Measurements from ENCODE around the gene CD2BP2. TPM values are rescaled to one million over a fixed set of nuclear protein-coding genes. Genes with fewer than 3 reads are reported as not detected.

The CD2BP2 gene
- total and polyA plus RNA-seq, 2 of the 8 experiments (the other 6 are each of a cell fraction or from before 2014, with no cell fraction given) = 22.4 to 55.3 TPM

- DNase-seq (ENCODE audit: low read depth in 1 of 2, low spot score in 2 of 2) (no peak), FAIRE-seq (no peak)
- no peaks in the 10 kb centered on the region for H3K79me1 ChIP-seq (ENCODE audit: low read depth, low read length)
- H2BK20ac ChIP-seq (ENCODE audit: low read length) = no peak overlapping the region
- H4K20me1 ChIP-seq (replicated peaks in 1 of 2; ENCODE audit: control insufficient read depth in 1 of 2, insufficient read depth in 2 of 2, low read length in 2 of 2) = no peaks in the 10 kb centered on the region
- no peaks in the 10 kb centered on the region; a peak in 1 of 7 replicates for H3K4me1 ChIP-seq (replicated peaks in 1 of 4; ENCODE audit: control insufficient read depth in 3 of 4, insufficient read depth in 4 of 4, low read length in 3 of 4)
- peaks cover 3% of the 10 kb centered on the region; the same call in 1 of the 2 replicates for H3K23me2 ChIP-seq (ENCODE audit: low read depth, low read length)
- H3K36me3 ChIP-seq (ENCODE audit: control insufficient read depth in 2 of 4, insufficient read depth in 4 of 4, low read length in 3 of 4) = no peaks in the 10 kb centered on the region
- ChIA-PET POLR2A (ENCODE audit: partially characterized antibody) (interaction anchor here (0.6 to 13.6 kb wide), 7 partner anchors 12 to 704 kb away, joined by 3 to 151 read pairs (median 3); partner anchors contain the start of gene ZNF48), CTCF (ENCODE audit: partially characterized antibody) (interaction anchor here (1.1 to 2.5 kb wide), 4 partner anchors 12 to 231 kb away, joined by 3 to 9 read pairs (median 4); partner anchors contain the start of gene ZNF48)
- no peak overlapping the region for H3K23ac ChIP-seq (ENCODE audit: insufficient read length)
- 86% methylated on average over 2 of the region's 2 CpGs; no CpG with 5 or more reads in 1 of the 2 experiments for WGBS, 2 experiments (ENCODE audit: extremely low coverage in 1 of 2, insufficient coverage in 1 of 2, insufficient read length in 1 of 2, insufficient replicate concordance in 2 of 2, low coverage in 1 of 2, low lambda C conversion rate in 2 of 2, missing lambda C conversion rate in 1 of 2)
- no peak overlapping the region for H4K8ac ChIP-seq (ENCODE audit: extremely low read depth, insufficient read depth, low read length)
- H2BK15ac ChIP-seq (ENCODE audit: low read length) = no peak overlapping the region
- no peak overlapping the region for H3K4me2 ChIP-seq (ENCODE audit: insufficient read depth in 1 of 2, low read depth in 2 of 2, low read length in 2 of 2)
- H3K9me3 ChIP-seq (ENCODE audit: insufficient read depth in 2 of 2, low read depth in 1 of 2, low read length in 1 of 2) = no peaks in the 10 kb centered on the region
- H3K4ac ChIP-seq (replicated peaks; ENCODE audit: insufficient read length, low read depth, low read length) = no peak overlapping the region
- no peak for TF ChIP-seq TAF7 (optimal IDR thresholded peaks at IDR 0.05; ENCODE audit: borderline replicate concordance, low read depth, low read length)
- no peak for TF ChIP-seq SUZ12 (IDR thresholded peaks at IDR 0.05; ENCODE audit: low read length)
- TF ChIP-seq USF2 (IDR thresholded peaks at IDR 0.05; ENCODE audit: low read length) = no peak
- TF ChIP-seq KDM5A (IDR thresholded peaks at IDR 0.05; ENCODE audit: low read length) = no peak
- no peak for TF ChIP-seq EZH2 (IDR thresholded peaks at IDR 0.05; ENCODE audit: low read depth, low read length, severe bottlenecking)
- TF ChIP-seq ATF3 (IDR thresholded peaks at IDR 0.05; ENCODE audit: insufficient read depth, low read depth, low read length) = no peak
- no peak for TF ChIP-seq JUN (IDR thresholded peaks at IDR 0.05; ENCODE audit: low read depth, low read length)
- TF ChIP-seq SP2 (IDR thresholded peaks at IDR 0.05; ENCODE audit: low read length) = no peak
- no peak for TF ChIP-seq CHD1 (IDR thresholded peaks at IDR 0.05; ENCODE audit: low read depth, low read length)
- TF ChIP-seq POLR2AphosphoS5 (IDR thresholded peaks at IDR 0.05; ENCODE audit: low read depth, low read length) = no peak
- TF ChIP-seq KDM4A (IDR thresholded peaks at IDR 0.05; ENCODE audit: low read depth, low read length, severe bottlenecking) = no peak
- H3K4me3 ChIP-seq (ENCODE audit: extremely low read depth in 1 of 4, insufficient read depth in 2 of 4, low read depth in 3 of 4, low read length in 4 of 4) = no peak overlapping the region
- no peak overlapping the region for H3K18ac ChIP-seq (ENCODE audit: extremely low read depth, low read length)
- no peak overlapping the region for H4K5ac ChIP-seq (ENCODE audit: insufficient read length, low read depth, low read length)
- H2AK5ac ChIP-seq (ENCODE audit: low read depth, low read length) = no peak overlapping the region
- H2BK120ac ChIP-seq (replicated peaks; ENCODE audit: low read depth, low read length) = no peak overlapping the region
- no peak overlapping the region for H3K14ac ChIP-seq (ENCODE audit: insufficient read length)
- no peaks in the 10 kb centered on the region for H3K79me2 ChIP-seq (ENCODE audit: control insufficient read depth in 1 of 2, insufficient read depth in 2 of 2, low read length in 2 of 2)
- no peak overlapping the region for H2BK5ac ChIP-seq (ENCODE audit: low read depth, low read length)
- no peak overlapping the region for H2BK12ac ChIP-seq (ENCODE audit: low read depth, low read length)
- H3K56ac ChIP-seq (replicated peaks; ENCODE audit: insufficient read length, low read depth, low read length) = no peak overlapping the region
- no peak overlapping the region for H2AFZ ChIP-seq (ENCODE audit: low read length)
- no peak overlapping the region for H4K91ac ChIP-seq (replicated peaks; ENCODE audit: insufficient read length, low read length)
- H3K27me3 ChIP-seq (replicated peaks in 1 of 4; ENCODE audit: control insufficient read depth in 3 of 4, extremely low read depth in 1 of 4, insufficient read depth in 3 of 4, low read length in 3 of 4) = no peaks in the 10 kb centered on the region
- no peak overlapping the region for H3K27ac ChIP-seq (ENCODE audit: low read depth, low read length)
- H3K9ac ChIP-seq (replicated peaks in 1 of 4; ENCODE audit: extremely low read depth in 1 of 4, low read depth in 3 of 4, low read length in 3 of 4) = no peak overlapping the region
Observed at GRCh38 chr16:30383521-30383920, 28.4 kb upstream of the CD2BP2 start.

All from H1 (cell line).